K562 (cell line): Measurements from ENCODE around the gene FILIP1. TPM values are rescaled to one million over a fixed set of nuclear protein-coding genes. Genes with fewer than 3 reads are reported as not detected.

ENCODE experiments used
- ATAC-seq: fragments of 200-7000 bp; cut with Tn5 transposase; 3 replicates; pipeline ENCODE4 v1.9.1; 2020; ENCODE audit warnings: moderate library complexity
- BruUV-seq: library from RNA; stranded (reverse); fragments of 400-500 nt; replicated peaks from 2 replicates; lab custom pipeline; 2021; lab: Mats Ljungman, UMichigan
- CTCF ChIA-PET: fragments of 300-600 bp; formaldehyde crosslinking; extraction: SDS; loops from one replicate; lab custom pipeline; 2021; ENCODE audit warnings: low intra/inter-chr PET ratio; lab: Yijun Ruan, JAX
- POLR2A ChIA-PET: fragments of 300-600, 350-650 bp; sonication (Branson Sonifier 250); formaldehyde crosslinking; extraction: SDS; loops from one replicate; lab custom pipeline; 2021; ENCODE audit warnings: antibody characterized with exemption, inconsistent platforms; lab: Yijun Ruan, JAX
- DNase-seq, 4 experiments: peaks; one replicate each; pipeline versions ENCODE4 v3.0.0 to v3.0.0-alpha.2; 2011 to 2018; ENCODE audit warnings: low spot score in 3 of 4, mixed read lengths in 3 of 4; ENCODE audit errors: extremely low read depth in 1 of 4
- FAIRE-seq: peaks from 2 replicates; lab custom pipeline; 2011; peaks lifted over from hg19 to GRCh38; lab: Jason Lieb, UNC
- H2AFZ ChIP-seq: 2 replicates; pipeline ENCODE4 v1.6.0; 2011; ENCODE audit warnings: low read depth, low read length, control low read depth, inconsistent platforms
- H3K27ac ChIP-seq: fragments of 200-600 bp; 3 replicates; pipeline ENCODE4 v1.8.0; 2011; ENCODE audit warnings: low read depth, mild to moderate bottlenecking, control low read depth, inconsistent platforms, low read length, moderate library complexity, mixed read lengths; ENCODE audit errors: extremely low read depth
- H3K27me3 ChIP-seq, 2 experiments: fragments of 300-600 bp in 1 of 2; 2 replicates in 1 of 2; 3 replicates in 1 of 2; pipeline versions ENCODE4 v1.6.0 to v1.8.0; 2011; ENCODE audit warnings: inconsistent platforms in 2 of 2, low read length in 2 of 2, mild to moderate bottlenecking in 1 of 2, mixed read lengths in 1 of 2, moderate library complexity in 1 of 2; ENCODE audit not compliant: control insufficient read depth in 2 of 2, insufficient read depth in 2 of 2
- H3K36me3 ChIP-seq: fragments of 300-600 bp; 3 replicates; pipeline ENCODE4 v1.8.0; 2011; ENCODE audit warnings: mild to moderate bottlenecking, low read length, inconsistent platforms; ENCODE audit not compliant: control insufficient read depth, insufficient read depth
- H3K4me1 ChIP-seq, 2 experiments: fragments of 200-600 bp in 1 of 2; replicated peaks in 1 of 2; 2 replicates in 1 of 2; 3 replicates in 1 of 2; pipeline versions ENCODE4 v1.5.1 to v1.8.0; 2011; ENCODE audit warnings: inconsistent platforms in 2 of 2, low read length in 2 of 2, mild to moderate bottlenecking in 1 of 2, mixed read lengths in 1 of 2, moderate library complexity in 1 of 2; ENCODE audit not compliant: control insufficient read depth in 2 of 2, insufficient read depth in 2 of 2
- H3K4me2 ChIP-seq: 2 replicates; pipeline ENCODE4 v1.6.1; 2011; ENCODE audit warnings: low read length, control low read depth, inconsistent platforms, mixed read lengths; ENCODE audit not compliant: insufficient read depth
- H3K4me3 ChIP-seq: fragments of 200-600 bp; sonication (generic), shearing (Covaris generic); 2 replicates; pipeline ENCODE4 v1.5.1; 2016; ENCODE audit warnings: control low read depth, inconsistent platforms
- H3K79me2 ChIP-seq: fragments of 200-600 bp; 3 replicates; pipeline ENCODE4 v1.8.0; 2011; ENCODE audit warnings: low read length, inconsistent platforms; ENCODE audit not compliant: control insufficient read depth, insufficient read depth
- H3K9ac ChIP-seq, 2 experiments: 2 replicates each; pipeline versions ENCODE4 v1.6.0 to v1.6.1; 2011; ENCODE audit warnings: low read depth in 2 of 2, low read length in 2 of 2, control low read depth in 1 of 2, inconsistent platforms in 1 of 2, mild to moderate bottlenecking in 1 of 2, mixed read lengths in 1 of 2; ENCODE audit not compliant: insufficient read depth in 1 of 2
- H3K9me1 ChIP-seq: one replicate; pipeline ENCODE4 v1.6.0; 2011; ENCODE audit warnings: inconsistent platforms, mild to moderate bottlenecking, low read length, moderate library complexity; ENCODE audit not compliant: control insufficient read depth, insufficient read depth
- H3K9me3 ChIP-seq: replicated peaks from 2 replicates; pipeline ENCODE4 v1.5.1; 2011; ENCODE audit warnings: low read depth, low read length, inconsistent platforms; ENCODE audit not compliant: control insufficient read depth, insufficient read depth
- H4K20me1 ChIP-seq: replicated peaks from 2 replicates; pipeline ENCODE4 v1.6.1; 2011; ENCODE audit warnings: low read length, inconsistent platforms, mixed read lengths; ENCODE audit not compliant: control insufficient read depth, insufficient read depth
- C11orf30 ChIP-seq: fragments of 450-650 bp; IDR thresholded peaks from 2 replicates; pipeline ENCODE4 v1.6.1; 2016; ENCODE audit warnings: low read depth, mild to moderate bottlenecking
- CAMTA2 ChIP-seq: fragments of 250-450 bp; sonication (Bioruptor Pico); conservative IDR thresholded peaks from 2 replicates; pipeline ENCODE4 v1.5.1; 2022
- FOXP1 ChIP-seq: sonication (generic); formaldehyde crosslinking; IDR thresholded peaks from 2 replicates; pipeline ENCODE4 v1.8.0; 2022; ENCODE audit warnings: mild to moderate bottlenecking, missing genetic modification reagents
- NKRF ChIP-seq: fragments of 450-650 bp; IDR thresholded peaks from 2 replicates; pipeline ENCODE4 v1.6.1; 2016; ENCODE audit warnings: borderline replicate concordance
- SRF ChIP-seq, 2 experiments: fragments of 250-450, 450-650 bp in 1 of 2; sonication (Bioruptor Pico) in 1 of 2; sonication (generic) in 1 of 2; formaldehyde crosslinking; IDR thresholded peaks; 2 replicates each; pipeline versions ENCODE4 v1.5.0 to v1.5.1; 2020 to 2022; ENCODE audit warnings: mild to moderate bottlenecking in 1 of 2, missing genetic modification reagents in 1 of 2
- TRIM28 ChIP-seq: fragments of 450-650 bp; IDR thresholded peaks from 2 replicates; pipeline ENCODE4 v1.6.1; 2017
- ZNF146 ChIP-seq: IDR thresholded peaks from one replicate; pipeline ENCODE4 v1.6.1; 2018; ENCODE audit warnings: missing compliant biosample characterization; ENCODE audit not compliant: unreplicated experiment
- ZNF696 ChIP-seq: fragments of 250-450 bp; sonication (Bioruptor Pico); conservative IDR thresholded peaks from 2 replicates; pipeline ENCODE4 v1.4.0; 2020; ENCODE audit warnings: mild to moderate bottlenecking, moderate library complexity
- WGBS: fragments of 100-300 bp; shearing (Covaris generic); methylation state at CpG from one replicate; pipeline ENCODE4 v1.1.6; 2016; ENCODE audit warnings: low coverage, mixed read lengths; ENCODE audit not compliant: insufficient coverage; ENCODE audit errors: missing lambda C conversion rate; 5-methylcytosine and 5-hydroxymethylcytosine counted together
- in situ Hi-C: fragments of 300-500 bp; cut with MboI; formaldehyde crosslinking; loops from 4 replicates; pipeline ENCODE4 v1.15.0; 2018; ENCODE audit warnings: inconsistent platforms, mixed read lengths
- intact Hi-C: fragments of 100-400 bp; cut with micrococcal nuclease; formaldehyde crosslinking; loops from 2 replicates; pipeline ENCODE4 v1.14.2; 2022
- polyA plus RNA-seq, 8 experiments: library from polyadenylated mRNA; depleted of rRNA in 4 of 8; stranded (reverse) in 5 of 8; unstranded in 3 of 8; fragments of >200 nt; fragmentation: Nextera tagmentation in 2 of 8; fragmentation: Illumina TruSeq in 1 of 8; extraction: Ambion mirVana in 2 of 8; extraction: Trizol in 1 of 8; gene quantifications; 2 replicates each; pipeline versions ENCODE4 v1.2.1 to v1.2.3, GENCODE V29; 2011 to 2014; ENCODE audit warnings: inconsistent platforms in 1 of 8, missing spikeins in 1 of 8
- total RNA-seq, 7 experiments: library from RNA; depleted of rRNA in 6 of 7; stranded (reverse); fragments of >200 nt in 6 of 7; fragmentation: Illumina TruSeq in 2 of 7; extraction: Trizol in 2 of 7; gene quantifications; 2 replicates each; pipeline versions ENCODE4 v1.2.1 to v1.2.3, GENCODE V29; 2011 to 2021; ENCODE audit warnings: low replicate concordance in 1 of 7
- TF ChIP-seq, protein P1 (sequence below): sonication (generic); formaldehyde crosslinking; IDR thresholded peaks from 2 replicates; pipeline ENCODE4 v1.8.1; 2023; ENCODE audit warnings: mild to moderate bottlenecking, missing genetic modification reagents
- TF ChIP-seq, protein P2 (sequence below): fragments of 250-450 bp; sonication (Bioruptor Pico); IDR thresholded peaks from 2 replicates; pipeline ENCODE4 v1.4.0; 2020

Gene FILIP1
- total and polyA plus RNA-seq, 9 of the 15 experiments (the other 6 are each of a cell fraction or from before 2014, with no cell fraction given), result 0.03 to 0.25 (median 0.10) TPM; not detected in 1

DNA sequence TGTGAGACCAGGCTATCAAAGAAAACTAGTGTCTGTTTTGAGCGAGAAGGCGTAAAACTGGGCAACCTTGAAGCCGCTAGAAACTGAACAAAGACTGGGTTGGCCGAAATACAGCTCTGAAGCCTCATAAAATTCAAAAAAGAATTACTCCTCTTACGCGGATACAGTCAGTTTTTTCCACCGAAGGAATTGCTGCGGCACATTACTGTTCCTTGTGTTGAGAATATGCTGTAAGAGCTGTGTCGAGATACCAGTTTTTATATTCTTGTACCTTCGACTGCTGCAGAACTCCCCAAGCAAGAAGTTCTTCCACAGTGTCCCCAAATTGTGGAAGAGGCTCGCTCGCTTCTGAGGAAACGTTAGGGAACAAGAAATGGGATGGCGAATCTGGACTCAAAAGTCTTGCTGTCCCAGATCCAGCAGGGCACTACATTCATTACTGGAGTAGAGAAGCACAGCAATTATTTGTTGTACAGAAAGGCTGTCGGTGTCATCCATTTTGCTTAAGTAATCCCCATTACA lies 249.5 kb downstream of the FILIP1 start (continued):
- TF ChIP-seq, protein P1, sequence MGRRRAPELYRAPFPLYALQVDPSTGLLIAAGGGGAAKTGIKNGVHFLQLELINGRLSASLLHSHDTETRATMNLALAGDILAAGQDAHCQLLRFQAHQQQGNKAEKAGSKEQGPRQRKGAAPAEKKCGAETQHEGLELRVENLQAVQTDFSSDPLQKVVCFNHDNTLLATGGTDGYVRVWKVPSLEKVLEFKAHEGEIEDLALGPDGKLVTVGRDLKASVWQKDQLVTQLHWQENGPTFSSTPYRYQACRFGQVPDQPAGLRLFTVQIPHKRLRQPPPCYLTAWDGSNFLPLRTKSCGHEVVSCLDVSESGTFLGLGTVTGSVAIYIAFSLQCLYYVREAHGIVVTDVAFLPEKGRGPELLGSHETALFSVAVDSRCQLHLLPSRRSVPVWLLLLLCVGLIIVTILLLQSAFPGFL, result 0 out of 2 replicates have a peak, but pooled peaks have one; percentile 11
- TF ChIP-seq CAMTA2 (CRISPR knock-in tag), result no peak

GRCh38 chr6:75243333-75244062 lies 250.1 kb downstream of the FILIP1 start, which contains the start of gene COX7A2:
COX7A2 (minus strand) TSS chr6:75243801; CDS start chr6:75243734, 67 bp downstream.
- ATAC-seq (peak; percentile 98), FAIRE-seq (peak; percentile 100), DNase-seq (peak; percentile 78 to 95 (median 82))
- in situ Hi-C loops (no loop called here), intact Hi-C loops (loop anchor here (1.0 kb wide), 1 partner anchor 41 kb away; the partner anchor contains the start of gene TMEM30A)
- Histone ChIP-seq H3K9ac (peak within 1 kb of the TSS; percentile 91 to 96), H3K4me2 (peak within 1 kb of the TSS; percentile 96), H3K27me3 (no peaks in the 10 kb centered on the region), H3K36me3 (peaks cover 30% of the 10 kb centered on the region), H2AFZ (peak within 1 kb of the TSS; percentile 100), H3K4me1 (peaks cover 4 to 5% of the 10 kb centered on the region in 2 experiments; a peak in 3 of 5 replicates), H3K9me1 (no peaks in the 10 kb centered on the region), H3K4me3 (peak within 1 kb of the TSS; percentile 82), H3K9me3 (peaks cover 6% of the 10 kb centered on the region), H3K27ac (peak within 1 kb of the TSS; percentile 98), H3K79me2 (peaks cover 39% of the 10 kb centered on the region), H4K20me1 (0 out of 2 replicates have a peak, but pooled peaks cover 4% of the 10 kb centered on the region)
- ChIA-PET POLR2A (interaction anchor here (0.7 to 1.9 kb wide), 5 partner anchors 13 to 42 kb away, joined by 3 to 6 read pairs (median 4); no protein-coding TSS in a partner anchor), CTCF (no interaction called here)
- BruUV-seq, result TSS peak; percentile 71
- WGBS, result 1% methylated on average over 33 of the region's 36 CpGs
- TF ChIP-seq NKRF, result peak; percentile 72; the same call in 1 of the 2 replicates
- no peak for TF ChIP-seq ZNF146 (CRISPR knock-in tag)
- TF ChIP-seq, protein P2, sequence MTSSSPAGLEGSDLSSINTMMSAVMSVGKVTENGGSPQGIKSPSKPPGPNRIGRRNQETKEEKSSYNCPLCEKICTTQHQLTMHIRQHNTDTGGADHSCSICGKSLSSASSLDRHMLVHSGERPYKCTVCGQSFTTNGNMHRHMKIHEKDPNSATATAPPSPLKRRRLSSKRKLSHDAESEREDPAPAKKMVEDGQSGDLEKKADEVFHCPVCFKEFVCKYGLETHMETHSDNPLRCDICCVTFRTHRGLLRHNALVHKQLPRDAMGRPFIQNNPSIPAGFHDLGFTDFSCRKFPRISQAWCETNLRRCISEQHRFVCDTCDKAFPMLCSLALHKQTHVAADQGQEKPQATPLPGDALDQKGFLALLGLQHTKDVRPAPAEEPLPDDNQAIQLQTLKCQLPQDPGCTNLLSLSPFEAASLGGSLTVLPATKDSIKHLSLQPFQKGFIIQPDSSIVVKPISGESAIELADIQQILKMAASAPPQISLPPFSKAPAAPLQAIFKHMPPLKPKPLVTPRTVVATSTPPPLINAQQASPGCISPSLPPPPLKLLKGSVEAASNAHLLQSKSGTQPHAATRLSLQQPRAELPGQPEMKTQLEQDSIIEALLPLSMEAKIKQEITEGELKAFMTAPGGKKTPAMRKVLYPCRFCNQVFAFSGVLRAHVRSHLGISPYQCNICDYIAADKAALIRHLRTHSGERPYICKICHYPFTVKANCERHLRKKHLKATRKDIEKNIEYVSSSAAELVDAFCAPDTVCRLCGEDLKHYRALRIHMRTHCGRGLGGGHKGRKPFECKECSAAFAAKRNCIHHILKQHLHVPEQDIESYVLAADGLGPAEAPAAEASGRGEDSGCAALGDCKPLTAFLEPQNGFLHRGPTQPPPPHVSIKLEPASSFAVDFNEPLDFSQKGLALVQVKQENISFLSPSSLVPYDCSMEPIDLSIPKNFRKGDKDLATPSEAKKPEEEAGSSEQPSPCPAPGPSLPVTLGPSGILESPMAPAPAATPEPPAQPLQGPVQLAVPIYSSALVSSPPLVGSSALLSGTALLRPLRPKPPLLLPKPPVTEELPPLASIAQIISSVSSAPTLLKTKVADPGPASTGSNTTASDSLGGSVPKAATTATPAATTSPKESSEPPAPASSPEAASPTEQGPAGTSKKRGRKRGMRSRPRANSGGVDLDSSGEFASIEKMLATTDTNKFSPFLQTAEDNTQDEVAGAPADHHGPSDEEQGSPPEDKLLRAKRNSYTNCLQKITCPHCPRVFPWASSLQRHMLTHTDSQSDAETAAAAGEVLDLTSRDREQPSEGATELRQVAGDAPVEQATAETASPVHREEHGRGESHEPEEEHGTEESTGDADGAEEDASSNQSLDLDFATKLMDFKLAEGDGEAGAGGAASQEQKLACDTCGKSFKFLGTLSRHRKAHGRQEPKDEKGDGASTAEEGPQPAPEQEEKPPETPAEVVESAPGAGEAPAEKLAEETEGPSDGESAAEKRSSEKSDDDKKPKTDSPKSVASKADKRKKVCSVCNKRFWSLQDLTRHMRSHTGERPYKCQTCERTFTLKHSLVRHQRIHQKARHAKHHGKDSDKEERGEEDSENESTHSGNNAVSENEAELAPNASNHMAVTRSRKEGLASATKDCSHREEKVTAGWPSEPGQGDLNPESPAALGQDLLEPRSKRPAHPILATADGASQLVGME (CRISPR knock-in tag), result no peak
- TF ChIP-seq C11orf30, result peak; percentile 72
- no peak for TF ChIP-seq FOXP1
- TF ChIP-seq SRF (CRISPR knock-in tag; IDR thresholded peaks at IDR 0.05), result peak in 1 of 2 experiments; percentile 82; a peak in 2 of 4 replicates
- TF ChIP-seq ZNF696, result no peak
- TF ChIP-seq TRIM28, result peak; percentile 40; the same call in 1 of the 2 replicates
